Glutamatergic neuron (in vitro differentiated cells): Measurements from ENCODE around the gene DQX1. TPM values are rescaled to one million over a fixed set of nuclear protein-coding genes. Genes with fewer than 3 reads are reported as not detected.
"Not testable (repeated sequence)": the region's sequence is repeated elsewhere in the genome, so short reads cannot be mapped to it uniquely, and the experiment has no call there.

Experiments
- DNase-seq: peaks from one replicate; pipeline ENCODE4 v3.0.0; 2022
- H3K27ac Mint-ChIP-seq: one replicate; pipeline ENCODE4 v1.8.0; 2020; ENCODE audit warnings: mild to moderate bottlenecking, mixed read lengths, inconsistent platforms; ENCODE audit not compliant: unreplicated experiment
- H3K27me3 Mint-ChIP-seq: one replicate; pipeline ENCODE4 v1.8.0; 2020; ENCODE audit warnings: mild to moderate bottlenecking, moderate library complexity, mixed read lengths, inconsistent platforms; ENCODE audit not compliant: unreplicated experiment
- H3K36me3 Mint-ChIP-seq: one replicate; pipeline ENCODE4 v1.8.0; 2020; ENCODE audit warnings: mild to moderate bottlenecking, mixed read lengths, inconsistent platforms; ENCODE audit not compliant: unreplicated experiment
- H3K4me1 Mint-ChIP-seq: one replicate; pipeline ENCODE4 v1.8.0; 2020; ENCODE audit warnings: mild to moderate bottlenecking, low read depth, mixed read lengths, inconsistent platforms; ENCODE audit not compliant: unreplicated experiment
- H3K4me3 Mint-ChIP-seq: one replicate; pipeline ENCODE4 v1.8.0; 2020; ENCODE audit warnings: mild to moderate bottlenecking, mixed read lengths, inconsistent platforms; ENCODE audit not compliant: unreplicated experiment
- H3K9me3 Mint-ChIP-seq: one replicate; pipeline ENCODE4 v1.8.0; 2020; ENCODE audit warnings: mild to moderate bottlenecking, moderate library complexity, mixed read lengths, inconsistent platforms; ENCODE audit not compliant: unreplicated experiment
- CTCF ChIP-seq: fragments of 200-600 bp; sonication (generic); IDR thresholded peaks from one replicate; pipeline ENCODE4 v1.5.0; 2021; ENCODE audit not compliant: partially characterized antibody, unreplicated experiment
- total RNA-seq: library from RNA; stranded (reverse); fragmentation: NEBNext Ultra II Directional; extraction: Animal tissue kit (Norgen Biotek cat#: 25700); gene quantifications from one replicate; pipeline ENCODE4 v1.2.1, GENCODE V29; 2021; ENCODE audit not compliant: unreplicated experiment

Gene DQX1
- total RNA-seq, 1 donor from 2014 or later, result 0.91 TPM

- Mint-ChIP-seq H3K4me1 (no peaks in the 10 kb centered on the region), H3K4me3 (no peak overlapping the region), H3K27ac (no peak overlapping the region), H3K27me3 (peaks cover 21% of the 10 kb centered on the region), H3K36me3 (no peaks in the 10 kb centered on the region), H3K9me3 (peaks cover 17% of the 10 kb centered on the region)
- DNase-seq, result peak; percentile 53
- TF ChIP-seq CTCF, result peak; percentile 35
Observed at GRCh38 chr2:74474899-74475298, 51.1 kb downstream of the DQX1 start.

GRCh38 chr2:74474481-74474880 is 51.5 kb downstream of the DQX1 start:
- Mint-ChIP-seq H3K4me3 (no peak overlapping the region), H3K9me3 (peaks cover 20% of the 10 kb centered on the region), H3K27me3 (peaks cover 21% of the 10 kb centered on the region), H3K4me1 (no peaks in the 10 kb centered on the region), H3K36me3 (no peaks in the 10 kb centered on the region), H3K27ac (no peak overlapping the region)
- no peak for TF ChIP-seq CTCF
- DNase-seq, result no peak

GRCh38 chr2:74472945-74473258 is 53.1 kb downstream of the DQX1 start:
- no peaks in the 10 kb centered on the region for H3K36me3 Mint-ChIP-seq
- peaks cover 21% of the 10 kb centered on the region for H3K27me3 Mint-ChIP-seq
- H3K4me1 Mint-ChIP-seq, result no peaks in the 10 kb centered on the region
- H3K4me3 Mint-ChIP-seq, result peak overlapping the region; percentile 97
- no peak for DNase-seq
- peaks cover 20% of the 10 kb centered on the region for H3K9me3 Mint-ChIP-seq
- H3K27ac Mint-ChIP-seq, result peak overlapping the region; percentile 98
- TF ChIP-seq CTCF, result no peak

- H3K36me3 Mint-ChIP-seq, result no peaks in the 10 kb centered on the region
- peak; percentile 98 for DNase-seq
- no peaks in the 10 kb centered on the region for H3K4me1 Mint-ChIP-seq
- TF ChIP-seq CTCF, result no peak
- peak within 1 kb of the TSS; percentile 98 for H3K27ac Mint-ChIP-seq
- peak within 1 kb of the TSS; percentile 97 for H3K4me3 Mint-ChIP-seq
- peaks cover 21% of the 10 kb centered on the region for H3K27me3 Mint-ChIP-seq
- H3K9me3 Mint-ChIP-seq, result peaks cover 18% of the 10 kb centered on the region
Observed at GRCh38 chr2:74472086-74472944, 53.7 kb downstream of the DQX1 start, which contains the start of gene MRPL53. Gene MRPL53, minus strand, starts transcription at chr2:74472680. Its CDS starts 20 bp downstream, at chr2:74472660.

- Mint-ChIP-seq H3K36me3 (no peaks in the 10 kb centered on the region), H3K9me3 (peaks cover 18% of the 10 kb centered on the region), H3K27me3 (peaks cover 18% of the 10 kb centered on the region), H3K4me3 (peak overlapping the region; percentile 97), H3K4me1 (no peaks in the 10 kb centered on the region), H3K27ac (peak overlapping the region; percentile 98)
- no peak for DNase-seq
- TF ChIP-seq CTCF, result no peak
Observed at GRCh38 chr2:74471332-74472065, 54.5 kb downstream of the DQX1 start.

GRCh38 chr2:74470742-74471141 is 55.3 kb downstream of the DQX1 start:
- peak overlapping the region; percentile 83 for H3K4me3 Mint-ChIP-seq
- not testable (repeated sequence) for H3K36me3 Mint-ChIP-seq

More at GRCh38 chr2:74470742-74471141, 55.3 kb downstream of the DQX1 start:
- H3K27ac Mint-ChIP-seq, H3K4me1 Mint-ChIP-seq, DNase-seq: not testable (repeated sequence)
- Mint-ChIP-seq H3K9me3 (peaks cover 18% of the 10 kb centered on the region), H3K27me3 (peaks cover 21% of the 10 kb centered on the region)
